Endometrial microvascular endothelial cells (primary cell): ENCODE measurements around the gene MINDY4B. TPM values are rescaled to one million over a fixed set of nuclear protein-coding genes. Genes with fewer than 3 reads are reported as not detected.

ENCODE experiments used
- total RNA-seq: library from RNA; depleted of rRNA; stranded (reverse); fragments of >200 nt; gene quantifications from one replicate; pipeline ENCODE4 v1.2.3, GENCODE V29; 2015; ENCODE audit errors: inconsistent ontology term

The MINDY4B gene
- total RNA-seq, 1 donor from 2014 or later = not detected

Other genes starting within 250 kb of the MINDY4B start
- gene ERICH6, start 201.5 kb downstream of the MINDY4B start, total RNA-seq = not detected
- gene SIAH2, start 142.3 kb downstream of the MINDY4B start, total RNA-seq = 18.1 TPM
- gene CLRN1, start 67.3 kb upstream of the MINDY4B start, total RNA-seq = not detected
- not detected for gene MED12L, start 180.2 kb upstream of the MINDY4B start, total RNA-seq